ENCODE results near the gene MB21D2.

The MB21D2 gene

GRCh38 chr3:192870822-192871221 lies 46.8 kb downstream of the MB21D2 start:
- TF ChIP-seq, protein P1, sequence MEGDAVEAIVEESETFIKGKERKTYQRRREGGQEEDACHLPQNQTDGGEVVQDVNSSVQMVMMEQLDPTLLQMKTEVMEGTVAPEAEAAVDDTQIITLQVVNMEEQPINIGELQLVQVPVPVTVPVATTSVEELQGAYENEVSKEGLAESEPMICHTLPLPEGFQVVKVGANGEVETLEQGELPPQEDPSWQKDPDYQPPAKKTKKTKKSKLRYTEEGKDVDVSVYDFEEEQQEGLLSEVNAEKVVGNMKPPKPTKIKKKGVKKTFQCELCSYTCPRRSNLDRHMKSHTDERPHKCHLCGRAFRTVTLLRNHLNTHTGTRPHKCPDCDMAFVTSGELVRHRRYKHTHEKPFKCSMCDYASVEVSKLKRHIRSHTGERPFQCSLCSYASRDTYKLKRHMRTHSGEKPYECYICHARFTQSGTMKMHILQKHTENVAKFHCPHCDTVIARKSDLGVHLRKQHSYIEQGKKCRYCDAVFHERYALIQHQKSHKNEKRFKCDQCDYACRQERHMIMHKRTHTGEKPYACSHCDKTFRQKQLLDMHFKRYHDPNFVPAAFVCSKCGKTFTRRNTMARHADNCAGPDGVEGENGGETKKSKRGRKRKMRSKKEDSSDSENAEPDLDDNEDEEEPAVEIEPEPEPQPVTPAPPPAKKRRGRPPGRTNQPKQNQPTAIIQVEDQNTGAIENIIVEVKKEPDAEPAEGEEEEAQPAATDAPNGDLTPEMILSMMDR (IDR thresholded peaks at IDR 0.05), result no peak
- no peaks in the 10 kb centered on the region for H3K9me3 Mint-ChIP-seq

DNA sequence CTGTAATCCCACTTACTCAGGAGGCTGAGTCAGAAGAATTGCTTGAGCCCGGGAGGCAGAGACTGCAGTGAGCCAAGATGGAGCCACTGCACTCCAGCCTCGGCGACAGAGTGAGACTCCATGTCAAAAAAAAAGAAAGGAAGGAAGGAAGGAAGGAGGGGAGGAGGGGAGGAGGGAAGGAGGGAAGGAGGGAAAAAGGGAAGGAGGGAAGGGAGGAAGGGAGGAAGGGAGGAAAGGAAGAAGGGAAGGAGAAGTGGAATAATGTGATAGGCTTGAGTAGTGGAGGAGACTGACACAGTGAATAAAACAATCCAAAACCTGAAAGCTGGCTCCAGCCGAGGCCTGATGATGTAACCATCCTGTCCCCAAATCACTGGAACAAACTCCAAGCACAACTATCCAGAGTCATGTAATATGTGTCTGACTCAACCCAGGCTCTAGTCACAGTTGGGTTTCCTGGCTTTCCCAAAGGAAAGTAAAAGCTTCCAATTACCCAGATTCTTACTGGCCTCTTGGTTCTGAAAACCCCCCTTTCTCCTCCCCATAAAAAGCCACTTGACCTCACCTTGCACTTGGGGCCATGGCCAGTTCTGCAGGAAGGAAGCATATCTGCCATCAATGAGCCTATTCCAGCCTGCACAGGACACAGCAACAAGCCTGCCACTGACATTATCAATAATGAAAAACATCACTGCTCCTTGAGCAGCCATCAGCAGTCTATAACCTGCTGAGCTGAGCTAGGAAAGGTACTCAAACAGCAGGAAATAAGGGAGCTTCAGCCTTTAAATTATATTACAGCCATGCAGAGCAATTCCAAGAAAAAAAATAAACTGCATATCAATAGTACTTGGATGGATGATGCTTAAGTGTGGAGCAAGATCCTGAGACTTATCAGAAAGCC lies 48.3 kb downstream of the MB21D2 start:
- Mint-ChIP-seq H3K9me3 (no peaks in the 10 kb centered on the region), H3K27ac (peak overlapping the region; percentile 93), H3K4me3 (no peak overlapping the region), H3K36me3 (ENCODE audit: low read depth) (peaks cover 9% of the 10 kb centered on the region), H3K27me3 (ENCODE audit: low read depth, poor library complexity) (peaks cover 6% of the 10 kb centered on the region), H3K4me1 (peaks cover 35% of the 10 kb centered on the region)
- DNase-seq, result no peak
- TF ChIP-seq, protein P1 (IDR thresholded peaks at IDR 0.05), result no peak

More at GRCh38 chr3:192870822-192871221, 46.8 kb downstream of the MB21D2 start:
- Mint-ChIP-seq H3K36me3 (ENCODE audit: low read depth) (peaks cover 9% of the 10 kb centered on the region), H3K27ac (no peak overlapping the region), H3K4me1 (peaks cover 38% of the 10 kb centered on the region), H3K27me3 (ENCODE audit: low read depth, poor library complexity) (peaks cover 6% of the 10 kb centered on the region), H3K4me3 (no peak overlapping the region)
- DNase-seq, result no peak

- Mint-ChIP-seq H3K4me1 (peaks cover 35% of the 10 kb centered on the region), H3K27ac (peak overlapping the region; percentile 43), H3K4me3 (no peak overlapping the region), H3K36me3 (ENCODE audit: low read depth) (peaks cover 3% of the 10 kb centered on the region), H3K27me3 (ENCODE audit: low read depth, poor library complexity) (peaks cover 2% of the 10 kb centered on the region), H3K9me3 (peaks cover 3% of the 10 kb centered on the region)
- TF ChIP-seq, protein P1 (IDR thresholded peaks at IDR 0.05), result no peak
- no peak for DNase-seq
Measured at GRCh38 chr3:192867645-192868044, 50.0 kb downstream of the MB21D2 start.

GRCh38 chr3:192866804-192867203 lies 50.9 kb downstream of the MB21D2 start:
- H3K9me3 Mint-ChIP-seq, result peaks cover 6% of the 10 kb centered on the region
- TF ChIP-seq, protein P1 (IDR thresholded peaks at IDR 0.05), result no peak
- no peak overlapping the region for H3K4me3 Mint-ChIP-seq
- no peak overlapping the region for H3K27ac Mint-ChIP-seq
- H3K4me1 Mint-ChIP-seq, result peaks cover 35% of the 10 kb centered on the region
- DNase-seq, result no peak
- H3K27me3 Mint-ChIP-seq (ENCODE audit: low read depth, poor library complexity), result peaks cover 2% of the 10 kb centered on the region
- H3K36me3 Mint-ChIP-seq (ENCODE audit: low read depth), result peaks cover 11% of the 10 kb centered on the region

DNA sequence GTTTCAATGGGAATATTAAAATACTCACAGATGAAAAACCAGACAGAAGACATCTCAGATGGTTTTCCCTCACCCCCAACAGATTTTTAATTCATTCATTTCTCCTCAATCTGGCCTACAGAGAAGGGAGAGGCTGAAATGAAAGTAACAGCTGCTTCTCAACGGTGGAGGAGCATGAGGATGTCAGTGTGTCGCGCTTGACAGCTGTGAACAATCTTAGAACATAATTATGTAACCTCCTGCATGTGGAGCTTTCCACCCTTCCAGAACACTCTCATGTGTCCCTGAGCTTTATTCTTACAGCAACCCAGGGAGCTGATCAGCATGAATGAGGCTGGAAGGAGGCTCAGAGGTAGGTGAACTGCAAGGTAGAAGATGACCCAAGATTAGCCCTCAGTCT lies 52.7 kb downstream of the MB21D2 start:
- no peak overlapping the region for H3K4me3 Mint-ChIP-seq
- peaks cover 6% of the 10 kb centered on the region for H3K9me3 Mint-ChIP-seq
- no peak overlapping the region for H3K27ac Mint-ChIP-seq
- no peaks in the 10 kb centered on the region for H3K27me3 Mint-ChIP-seq (ENCODE audit: low read depth, poor library complexity)
- peaks cover 13% of the 10 kb centered on the region for H3K36me3 Mint-ChIP-seq (ENCODE audit: low read depth)
- TF ChIP-seq, protein P1 (IDR thresholded peaks at IDR 0.05), result no peak
- DNase-seq, result no peak
- peaks cover 29% of the 10 kb centered on the region for H3K4me1 Mint-ChIP-seq

- TF ChIP-seq, protein P1 (IDR thresholded peaks at IDR 0.05), result no peak
- Mint-ChIP-seq H3K36me3 (ENCODE audit: low read depth) (peaks cover 13% of the 10 kb centered on the region), H3K4me3 (no peak overlapping the region), H3K9me3 (peaks cover 6% of the 10 kb centered on the region), H3K27me3 (ENCODE audit: low read depth, poor library complexity) (no peaks in the 10 kb centered on the region), H3K27ac (no peak overlapping the region), H3K4me1 (peaks cover 14% of the 10 kb centered on the region)
- DNase-seq, result no peak
Measured at GRCh38 chr3:192863091-192863420, 54.6 kb downstream of the MB21D2 start.
